ENCODE results near the gene INKA1. TPM values are rescaled to one million over a fixed set of nuclear protein-coding genes. Genes with fewer than 3 reads are reported as not detected.
A peak's percentile ranks its signal among the peaks of the same experiment; 100 is the strongest.

Gene INKA1
- total and polyA plus RNA-seq, 8 donors, result 0.55 to 2.0 (median 0.70) TPM

GRCh38 chr3:49787536-49787935 is 15.5 kb upstream of the INKA1 start:
- Histone ChIP-seq H3K9me3 (no peaks in the 10 kb centered on the region), H3K4me3 (no peak overlapping the region), H3K4me1 (peaks cover 0 to 11% (median 7%) of the 10 kb centered on the region in 3 donors), H3K27ac (no peak overlapping the region), H3K36me3 (no peaks in the 10 kb centered on the region), H3K27me3 (no peaks in the 10 kb centered on the region)
- intact Hi-C loops (cut with DNase I), result no loop called here
- DNase-seq, result peak in 2 of 6 donors; percentile 2 to 30
- no peak for FAIRE-seq
- TF ChIP-seq CTCF (IDR thresholded peaks at IDR 0.05), result no peak
- 84 to 93% methylated on average over 5 of the region's 5 CpGs for WGBS, 2 donors
- ATAC-seq, result no peak

GRCh38 chr3:49788056-49788455 is 15.0 kb upstream of the INKA1 start:
- H3K27me3 ChIP-seq, result no peaks in the 10 kb centered on the region
- intact Hi-C loops (cut with DNase I), result no loop called here
- 93 to 94% methylated on average over 2 of the region's 2 CpGs for WGBS, 2 donors
- H3K36me3 ChIP-seq, result no peaks in the 10 kb centered on the region
- no peak for ATAC-seq
- no peak overlapping the region for H3K4me3 ChIP-seq
- peaks cover 0 to 11% (median 7%) of the 10 kb centered on the region in 3 donors for H3K4me1 ChIP-seq
- no peak for TF ChIP-seq CTCF (IDR thresholded peaks at IDR 0.05)
- H3K9me3 ChIP-seq, result no peaks in the 10 kb centered on the region
- peak in 1 of 6 donors; percentile 16 for DNase-seq
- no peak overlapping the region for H3K27ac ChIP-seq
- FAIRE-seq, result no peak

- DNase-seq (peak in 1 of 6 donors; percentile 13), FAIRE-seq (no peak), ATAC-seq (no peak)
- no peaks in the 10 kb centered on the region for H3K9me3 ChIP-seq
- no peak overlapping the region for H3K4me3 ChIP-seq
- H3K4me1 ChIP-seq, result peaks cover 0 to 5% (median 0%) of the 10 kb centered on the region in 3 donors
- WGBS, 2 donors, result 64 to 71% methylated on average over 9 of the region's 9 CpGs
- intact Hi-C loops (cut with DNase I), result no loop called here
- no peak overlapping the region for H3K27ac ChIP-seq
- no peaks in the 10 kb centered on the region for H3K27me3 ChIP-seq
- no peak for TF ChIP-seq CTCF (IDR thresholded peaks at IDR 0.05)
- no peaks in the 10 kb centered on the region for H3K36me3 ChIP-seq
Observed at GRCh38 chr3:49790626-49791411, 12.2 kb upstream of the INKA1 start.

GRCh38 chr3:49791571-49791970 is 11.5 kb upstream of the INKA1 start:
- H3K27ac ChIP-seq, result no peak overlapping the region
- H3K27me3 ChIP-seq, result no peaks in the 10 kb centered on the region
- FAIRE-seq (no peak), DNase-seq (peak in 2 of 6 donors; percentile 9 to 16), ATAC-seq (no peak)
- intact Hi-C loops (cut with DNase I), result no loop called here
- TF ChIP-seq CTCF (IDR thresholded peaks at IDR 0.05), result no peak
- H3K36me3 ChIP-seq, result no peaks in the 10 kb centered on the region
- WGBS, 2 donors, result 74 to 77% methylated on average over 4 of the region's 4 CpGs
- no peaks in the 10 kb centered on the region for H3K9me3 ChIP-seq
- H3K4me1 ChIP-seq, result peaks cover 0 to 5% (median 0%) of the 10 kb centered on the region in 3 donors
- no peak overlapping the region for H3K4me3 ChIP-seq
